Endothelial cell of umbilical vein (primary cell): ENCODE measurements around the gene SIPA1. TPM values are rescaled to one million over a fixed set of nuclear protein-coding genes. Genes with fewer than 3 reads are reported as not detected.

ENCODE experiments used
- BruUV-seq: library from RNA; stranded (reverse); fragments of 400-500 nt; replicated peaks from 2 replicates; lab custom pipeline; 2021; lab: Mats Ljungman, UMichigan
- CTCF ChIA-PET: fragments of 300-600, 350-600 bp; sonication (Branson Sonifier 250); formaldehyde crosslinking; loops from one replicate; lab custom pipeline; 2021; ENCODE audit warnings: antibody characterized with exemption, inconsistent platforms; lab: Charles Lee
- POLR2A ChIA-PET: fragments of 300-600, 350-600 bp; sonication (Branson Sonifier 250); formaldehyde crosslinking; loops from one replicate; lab custom pipeline; 2021; ENCODE audit warnings: antibody characterized with exemption, inconsistent platforms; lab: Charles Lee
- DNase-seq: peaks from one replicate; pipeline ENCODE4 v3.0.0-alpha.2; 2011; ENCODE audit warnings: low read depth, low spot score
- FAIRE-seq: peaks from 2 replicates; lab custom pipeline; 2011; peaks lifted over from hg19 to GRCh38; lab: Jason Lieb, UNC
- H2AFZ ChIP-seq: 2 replicates; pipeline ENCODE4 v1.6.0; 2012; ENCODE audit warnings: low read depth, low read length, control low read depth, inconsistent platforms
- H3K27ac ChIP-seq: 2 replicates; pipeline ENCODE4 v1.5.1; 2011; ENCODE audit warnings: low read depth, mild to moderate bottlenecking, control low read depth, low read length, moderate library complexity; ENCODE audit not compliant: insufficient read depth
- H3K27me3 ChIP-seq, 2 experiments: 2 replicates each; pipeline versions ENCODE4 v1.6.0 to v1.6.1; 2011; ENCODE audit warnings: low read length in 2 of 2, mixed read lengths in 1 of 2; ENCODE audit not compliant: control insufficient read depth in 2 of 2, insufficient read depth in 2 of 2
- H3K36me3 ChIP-seq, 2 experiments: 2 replicates in 1 of 2; 3 replicates in 1 of 2; pipeline ENCODE4 v1.5.1; 2011; ENCODE audit warnings: low read length in 2 of 2, mild to moderate bottlenecking in 1 of 2, moderate library complexity in 1 of 2; ENCODE audit not compliant: control insufficient read depth in 2 of 2, insufficient read depth in 2 of 2; ENCODE audit errors: extremely low read depth in 1 of 2
- H3K4me1 ChIP-seq: 3 replicates; pipeline ENCODE4 v1.5.1; 2011; ENCODE audit warnings: mild to moderate bottlenecking, low read length; ENCODE audit not compliant: control insufficient read depth, insufficient read depth; ENCODE audit errors: extremely low read depth
- H3K4me2 ChIP-seq: 2 replicates; pipeline ENCODE4 v1.6.1; 2011; ENCODE audit warnings: low read length, control low read depth, mixed read lengths; ENCODE audit not compliant: insufficient read depth
- H3K4me3 ChIP-seq, 3 experiments: fragments of 200-600 bp in 1 of 3; sonication (generic), shearing (Covaris generic) in 1 of 3; replicated peaks in 1 of 3; 2 replicates each; pipeline ENCODE4 v1.5.1; 2011 to 2016; ENCODE audit warnings: control low read depth in 3 of 3, low read length in 3 of 3, mild to moderate bottlenecking in 2 of 3, inconsistent platforms in 1 of 3, low read depth in 1 of 3, moderate library complexity in 1 of 3; ENCODE audit not compliant: insufficient read depth in 1 of 3
- H3K79me2 ChIP-seq: 2 replicates; pipeline ENCODE4 v1.6.0; 2012; ENCODE audit warnings: low read length, inconsistent platforms; ENCODE audit not compliant: control insufficient read depth, insufficient read depth
- H3K9ac ChIP-seq: replicated peaks from 2 replicates; pipeline ENCODE3; 2011; ENCODE audit warnings: low read length, control low read depth; ENCODE audit not compliant: insufficient read depth; ENCODE audit errors: extremely low read depth
- H3K9me1 ChIP-seq: replicated peaks from 3 replicates; pipeline ENCODE4 v1.6.0; 2011; ENCODE audit warnings: mild to moderate bottlenecking, low read length; ENCODE audit not compliant: control insufficient read depth, insufficient read depth; ENCODE audit errors: extremely low read depth
- H3K9me3 ChIP-seq: replicated peaks from 2 replicates; pipeline ENCODE4 v1.5.1; 2012; ENCODE audit warnings: low read length, inconsistent platforms; ENCODE audit not compliant: control insufficient read depth, insufficient read depth
- H4K20me1 ChIP-seq: replicated peaks from 2 replicates; pipeline ENCODE3; 2011; ENCODE audit warnings: mild to moderate bottlenecking, low read length; ENCODE audit not compliant: control insufficient read depth, insufficient read depth; ENCODE audit errors: extremely low read depth
- EZH2 ChIP-seq: IDR thresholded peaks from 2 replicates; pipeline ENCODE4 v1.6.1; 2012; ENCODE audit warnings: borderline replicate concordance, low read depth, mild to moderate bottlenecking, moderate library complexity, low read length, inconsistent platforms; ENCODE audit not compliant: severe bottlenecking
- FOS ChIP-seq: IDR thresholded peaks from 2 replicates; pipeline ENCODE4 v1.6.1; 2011; ENCODE audit warnings: mild to moderate bottlenecking, low read length, moderate library complexity, borderline replicate concordance; ENCODE audit not compliant: insufficient read depth
- JUN ChIP-seq: IDR thresholded peaks from 2 replicates; pipeline ENCODE4 v1.6.1; 2011; ENCODE audit warnings: borderline replicate concordance, low read depth; ENCODE audit not compliant: insufficient read length, insufficient read depth
- POLR2A ChIP-seq: IDR thresholded peaks from 2 replicates; pipeline ENCODE4 v1.6.1; 2012; ENCODE audit warnings: low read depth, mild to moderate bottlenecking, control low read depth, low read length
- POLR2AphosphoS5 ChIP-seq: IDR thresholded peaks from 2 replicates; pipeline ENCODE4 v1.6.1; 2012; ENCODE audit warnings: low read depth, mild to moderate bottlenecking, control low read depth, low read length, moderate library complexity; ENCODE audit not compliant: insufficient read depth
- dilution Hi-C: fragments of 300-500 bp; cut with MboI; formaldehyde crosslinking; loops from one replicate; pipeline ENCODE4 v1.15.0; 2019; ENCODE audit warnings: low sequenced_read_pairs; ENCODE audit not compliant: extremely low pct_ligation_motif_present
- intact Hi-C: fragments of 100-400 bp; cut with micrococcal nuclease; formaldehyde crosslinking; loops from one replicate; pipeline ENCODE4 v1.10.0; 2022
- polyA plus RNA-seq, 4 experiments: library from polyadenylated mRNA; depleted of rRNA in 3 of 4; stranded (reverse) in 3 of 4; unstranded in 1 of 4; fragments of >200 nt; gene quantifications; 2 replicates each; pipeline versions ENCODE4 v1.2.1 to v1.2.3, GENCODE V29; 2011 to 2012; ENCODE audit warnings: missing spikeins in 1 of 4
- total RNA-seq: library from RNA; stranded (reverse); gene quantifications from 2 replicates; pipeline ENCODE4 v1.2.3, GENCODE V29; 2021
- TF ChIP-seq, protein P1 (sequence below), 2 donors: IDR thresholded peaks; 1 replicate in 1 of 2; 2 replicates in 1 of 2; pipeline ENCODE4 v1.5.1; 2011; ENCODE audit warnings: low read length in 2 of 2, mild to moderate bottlenecking in 2 of 2, moderate library complexity in 2 of 2, control low read depth in 1 of 2, inconsistent platforms in 1 of 2, low read depth in 1 of 2; ENCODE audit not compliant: insufficient read depth in 1 of 2; ENCODE audit errors: extremely low read depth in 1 of 2

The SIPA1 gene
- total and polyA plus RNA-seq, 2 donors (not counting 3 experiments of a cell fraction or from before 2014, with no cell fraction given): 67.5 to 119 TPM

DNA sequence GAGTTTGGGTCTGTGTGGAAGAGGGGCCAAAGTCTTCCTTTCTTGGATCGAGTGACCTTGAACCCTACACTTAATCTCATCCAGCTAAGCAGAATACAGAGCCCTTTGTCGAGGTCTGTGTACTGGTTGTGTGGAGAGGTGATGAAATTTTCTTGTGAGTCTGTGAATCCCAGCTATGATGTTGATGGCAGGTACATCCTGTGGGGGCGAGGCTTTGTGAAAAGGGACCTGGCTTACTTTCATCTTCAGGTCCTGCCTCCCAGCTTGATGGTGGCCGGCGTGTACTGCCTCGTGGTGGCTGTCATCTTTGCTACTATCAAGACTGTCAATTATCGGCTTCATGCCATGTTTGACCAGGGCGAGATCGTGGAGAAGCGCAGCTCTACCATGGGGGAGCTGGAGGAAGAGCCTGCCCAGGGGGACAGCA is 21.3 kb upstream of the SIPA1 start:
- Histone ChIP-seq H3K27ac (peak overlapping the region; percentile 16), H3K9me3 (no peaks in the 10 kb centered on the region), H3K9ac (peak overlapping the region; percentile 53), H3K27me3 (no peaks in the 10 kb centered on the region), H3K36me3 (peaks cover 0 to 34% of the 10 kb centered on the region in 2 experiments), H3K9me1 (no peaks in the 10 kb centered on the region), H3K4me3 (peak overlapping the region; percentile 64 to 90 (median 71)), H3K4me1 (peaks cover 29% of the 10 kb centered on the region), H3K4me2 (peak overlapping the region; percentile 86), H3K79me2 (peaks cover 44% of the 10 kb centered on the region), H2AFZ (no peak overlapping the region), H4K20me1 (no peaks in the 10 kb centered on the region)
- BruUV-seq: TSS peak; percentile 16
- ChIA-PET POLR2A (no interaction called here), CTCF (interaction anchor here (1.2 kb wide), 1 partner anchor 9 kb away, joined by 5 read pairs; no protein-coding TSS in a partner anchor)
- no peak for TF ChIP-seq POLR2AphosphoS5
- TF ChIP-seq JUN: no peak
- TF ChIP-seq EZH2: no peak
- TF ChIP-seq, protein P1, sequence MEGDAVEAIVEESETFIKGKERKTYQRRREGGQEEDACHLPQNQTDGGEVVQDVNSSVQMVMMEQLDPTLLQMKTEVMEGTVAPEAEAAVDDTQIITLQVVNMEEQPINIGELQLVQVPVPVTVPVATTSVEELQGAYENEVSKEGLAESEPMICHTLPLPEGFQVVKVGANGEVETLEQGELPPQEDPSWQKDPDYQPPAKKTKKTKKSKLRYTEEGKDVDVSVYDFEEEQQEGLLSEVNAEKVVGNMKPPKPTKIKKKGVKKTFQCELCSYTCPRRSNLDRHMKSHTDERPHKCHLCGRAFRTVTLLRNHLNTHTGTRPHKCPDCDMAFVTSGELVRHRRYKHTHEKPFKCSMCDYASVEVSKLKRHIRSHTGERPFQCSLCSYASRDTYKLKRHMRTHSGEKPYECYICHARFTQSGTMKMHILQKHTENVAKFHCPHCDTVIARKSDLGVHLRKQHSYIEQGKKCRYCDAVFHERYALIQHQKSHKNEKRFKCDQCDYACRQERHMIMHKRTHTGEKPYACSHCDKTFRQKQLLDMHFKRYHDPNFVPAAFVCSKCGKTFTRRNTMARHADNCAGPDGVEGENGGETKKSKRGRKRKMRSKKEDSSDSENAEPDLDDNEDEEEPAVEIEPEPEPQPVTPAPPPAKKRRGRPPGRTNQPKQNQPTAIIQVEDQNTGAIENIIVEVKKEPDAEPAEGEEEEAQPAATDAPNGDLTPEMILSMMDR (IDR thresholded peaks at IDR 0.05; ENCODE audit: extremely low read depth in 1 of 2, insufficient read depth in 1 of 2, low read depth in 1 of 2, low read length in 2 of 2): no peak
- TF ChIP-seq FOS: no peak
- TF ChIP-seq POLR2A: no peak
- FAIRE-seq: no peak
- intact Hi-C loops: no loop called here
- dilution Hi-C loops: no loop called here
- no peak for DNase-seq
